ENCODE results near the gene LECT2. TPM values are rescaled to one million over a fixed set of nuclear protein-coding genes. Genes with fewer than 3 reads are reported as not detected.

The LECT2 gene
- total and polyA plus RNA-seq, 10 of the 15 experiments (the other 5 are each of a cell fraction or from before 2014, with no cell fraction given), result not detected

- no peak for ATAC-seq
- Histone ChIP-seq H3K27me3 (replicated peaks in 1 of 2; ENCODE audit: control insufficient read depth in 2 of 2, insufficient read depth in 2 of 2, low read length in 1 of 2) (no peaks in the 10 kb centered on the region; a peak in 1 of 4 replicates), H3K4me3 (no peak overlapping the region), H3K4me1 (ENCODE audit: control insufficient read depth, insufficient read depth, low read length) (no peaks in the 10 kb centered on the region), H3K9me3 (replicated peaks; ENCODE audit: control insufficient read depth, insufficient read depth, low read length) (no peaks in the 10 kb centered on the region; the same call in 2 of the 3 replicates), H3K9ac (ENCODE audit: control insufficient read depth, insufficient read depth, low read length) (no peak overlapping the region), H2AFZ (ENCODE audit: control insufficient read depth, low read depth, low read length) (no peak overlapping the region), H3K36me3 (ENCODE audit: control insufficient read depth in 2 of 2, insufficient read depth in 2 of 2, low read length in 1 of 2) (no peaks in the 10 kb centered on the region), H3K79me2 (ENCODE audit: control insufficient read depth, insufficient read depth, low read length) (no peaks in the 10 kb centered on the region), H4K20me1 (ENCODE audit: control insufficient read depth, insufficient read depth) (no peaks in the 10 kb centered on the region), H3K4me2 (ENCODE audit: control insufficient read depth, insufficient read depth) (no peak overlapping the region), H3K27ac (ENCODE audit: control insufficient read depth, insufficient read depth) (no peak overlapping the region)
- FAIRE-seq, result no peak
- ChIA-PET RAD21 (ENCODE audit: unreplicated experiment) (no interaction called here), POLR2A (no interaction called here), CTCF (interaction anchor here (1.7 kb wide), 1 partner anchor 259 kb away, joined by 4 read pairs; no protein-coding TSS in a partner anchor), SMC1A (ENCODE audit: uncharacterized antibody, unreplicated experiment) (interaction anchor here (2.2 kb wide), 1 partner anchor 9 kb away, joined by 9 read pairs; no protein-coding TSS in a partner anchor)
- 48% methylated on average over 4 of the region's 4 CpGs for WGBS (ENCODE audit: insufficient coverage, insufficient replicate concordance, low lambda C conversion rate, missing lambda C conversion rate)
- no TSS peak for BruUV-seq (replicated peaks)
- intact Hi-C loops (cut with micrococcal nuclease; ENCODE audit: unreplicated experiment), result no loop called here
- DNase-seq (ENCODE audit: low read depth, low spot score), result no peak
- no peak for TF ChIP-seq IKZF1 (conservative IDR thresholded peaks at IDR 0.05)
- no peak for TF ChIP-seq NKRF (conservative IDR thresholded peaks at IDR 0.05)
- TF ChIP-seq CBX3 (IDR thresholded peaks at IDR 0.05; ENCODE audit: borderline replicate concordance, low read depth), result no peak
- TF ChIP-seq ZBTB33 (IDR thresholded peaks at IDR 0.05), result no peak
- TF ChIP-seq TCF3 (IDR thresholded peaks at IDR 0.05; ENCODE audit: borderline replicate concordance, insufficient read depth, low read depth, low read length), result no peak
- TF ChIP-seq CREB1 (IDR thresholded peaks at IDR 0.05; ENCODE audit: low read depth), result no peak
- TF ChIP-seq BRCA1 (IDR thresholded peaks at IDR 0.05; ENCODE audit: low read depth, low read length), result no peak
- no peak for TF ChIP-seq EED (IDR thresholded peaks at IDR 0.05; ENCODE audit: low read depth)
- no peak for TF ChIP-seq ZZZ3 (IDR thresholded peaks at IDR 0.05; ENCODE audit: control insufficient read depth, insufficient read length, low read depth)
- no peak for TF ChIP-seq BMI1 (IDR thresholded peaks at IDR 0.05; ENCODE audit: borderline replicate concordance)
- TF ChIP-seq ZBTB40 (IDR thresholded peaks at IDR 0.05; ENCODE audit: borderline replicate concordance), result no peak
- in situ Hi-C loops (cut with MboI), result no loop called here
These were observed 2.1 kb downstream of the LECT2 start for GRCh38 chr5:135952683-135953082.
